HL-60 (cell line): ENCODE data around the gene ANO10.

Experiments used
- CTCF ChIP-seq: IDR thresholded peaks from one replicate; pipeline ENCODE4 v1.5.1; 2011; ENCODE audit warnings: low read length, control low read depth, inconsistent platforms; ENCODE audit not compliant: insufficient read depth
- GABPA ChIP-seq: IDR thresholded peaks from 2 replicates; pipeline ENCODE4 v1.6.1; 2012; ENCODE audit warnings: low read depth
- POLR2AphosphoS5 ChIP-seq: IDR thresholded peaks from 2 replicates; pipeline ENCODE4 v1.6.1; 2012; ENCODE audit warnings: low read depth

DNA sequence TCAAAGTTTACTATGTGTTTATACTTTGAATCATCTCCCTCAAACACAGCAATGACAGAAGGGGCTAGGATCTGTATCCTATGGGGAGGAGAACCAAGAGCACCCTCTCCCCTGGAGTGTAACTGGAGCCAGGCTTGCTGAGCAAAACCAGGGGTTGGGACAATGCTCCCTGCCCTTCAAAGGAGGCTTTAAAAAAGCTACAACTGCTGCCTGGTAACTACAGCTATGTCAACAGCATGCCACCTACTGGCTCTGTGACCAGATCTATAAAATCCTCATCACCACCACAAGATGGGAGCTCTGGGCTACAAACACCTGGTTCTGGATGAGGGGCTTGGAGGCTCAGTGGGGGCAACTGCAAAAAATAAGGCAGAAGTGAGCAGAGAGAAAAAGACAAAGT lies 61.9 kb downstream of the ANO10 start:
- TF ChIP-seq POLR2AphosphoS5 (no peak), CTCF (no peak), GABPA (no peak)
